22Rv1 (cell line): ENCODE measurements around the gene NRP2.

Source experiments
- H3K27ac ChIP-seq: fragments of 450-650 bp; 2 replicates; pipeline ENCODE4 v1.5.1; 2017
- CTCF ChIP-seq: fragments of 450-650 bp; IDR thresholded peaks from 2 replicates; pipeline ENCODE4 v1.5.1; 2017; ENCODE audit warnings: mild to moderate bottlenecking
- ZFX ChIP-seq: fragments of 450-650 bp; IDR thresholded peaks from 2 replicates; pipeline ENCODE4 v1.6.1; 2017; ENCODE audit warnings: antibody characterized with exemption, borderline replicate concordance

NRP2 gene

GRCh38 chr2:205642599-205643356 is 39.5 kb upstream of the NRP2 start:
- no peak overlapping the region for H3K27ac ChIP-seq
- TF ChIP-seq CTCF (no peak), ZFX (no peak)

GRCh38 chr2:205643391-205643885 is 38.9 kb upstream of the NRP2 start:
- no peak for TF ChIP-seq CTCF
- no peak for TF ChIP-seq ZFX
- H3K27ac ChIP-seq: no peak overlapping the region

- no peak overlapping the region for H3K27ac ChIP-seq
- no peak for TF ChIP-seq CTCF
- TF ChIP-seq ZFX: no peak
Measured at GRCh38 chr2:205644018-205644417, 38.3 kb upstream of the NRP2 start.

GRCh38 chr2:205646680-205647079 is 35.6 kb upstream of the NRP2 start:
- H3K27ac ChIP-seq: no peak overlapping the region
- TF ChIP-seq CTCF (no peak), ZFX (no peak)

GRCh38 chr2:205650450-205650849 is 31.9 kb upstream of the NRP2 start:
- H3K27ac ChIP-seq: no peak overlapping the region
- TF ChIP-seq ZFX (no peak), CTCF (no peak)

- TF ChIP-seq CTCF: no peak
- no peak overlapping the region for H3K27ac ChIP-seq
Measured at GRCh38 chr2:205650931-205651330, 31.4 kb upstream of the NRP2 start.

- no peak for TF ChIP-seq CTCF
- TF ChIP-seq ZFX: no peak
- no peak overlapping the region for H3K27ac ChIP-seq
Measured at GRCh38 chr2:205651719-205652118, 30.6 kb upstream of the NRP2 start.
